Stimulated activated CD8-positive, alpha-beta memory T cell treated with anti-CD3 and anti-CD28 coated beads, Interleukin-15, amount 100 ng/mL, for 4 hours (primary cell): ENCODE results near the gene PPP1CA.

Source experiments
- DNase-seq, 2 donors: peaks; one replicate each; pipeline ENCODE4 v3.0.0-alpha.2; 2020; ENCODE audit warnings: low read depth in 2 of 2

The PPP1CA gene

GRCh38 chr11:67352546-67353316 is 48.9 kb downstream of the PPP1CA start:
- DNase-seq, result no peak

- DNase-seq, result no peak
Observed at GRCh38 chr11:67351275-67352005, 50.2 kb downstream of the PPP1CA start.

GRCh38 chr11:67349928-67350465 is 51.7 kb downstream of the PPP1CA start:
- DNase-seq, result no peak

- no peak for DNase-seq
Observed at GRCh38 chr11:67349457-67349856, 52.2 kb downstream of the PPP1CA start.

GRCh38 chr11:67349036-67349435 is 52.6 kb downstream of the PPP1CA start:
- no peak for DNase-seq
